SK-N-MC (cell line): ENCODE results near the gene LBX1.

Experiments used
- EZH2 ChIP-seq: fragments of 200-600 bp; sonication (generic); IDR thresholded peaks from one replicate; pipeline ENCODE4 v1.6.1; 2017; ENCODE audit warnings: antibody characterized with exemption
- POLR2AphosphoS5 ChIP-seq: IDR thresholded peaks from 2 replicates; pipeline ENCODE4 v1.6.1; 2012; ENCODE audit warnings: mild to moderate bottlenecking, low read depth, low read length, borderline replicate concordance

- no peak for TF ChIP-seq EZH2
- TF ChIP-seq POLR2AphosphoS5: no peak
Observed at GRCh38 chr10:101237982-101238731, 8.9 kb upstream of the LBX1 start.
